K562 (cell line): ENCODE data around the gene LGR6. TPM values are rescaled to one million over a fixed set of nuclear protein-coding genes. Genes with fewer than 3 reads are reported as not detected.
A peak's percentile ranks its signal among the peaks of the same experiment; 100 is the strongest.

Experiments
- ATAC-seq: fragments of 200-7000 bp; cut with Tn5 transposase; 3 replicates; pipeline ENCODE4 v1.9.1; 2020; ENCODE audit warnings: moderate library complexity
- BruUV-seq: library from RNA; stranded (reverse); fragments of 400-500 nt; replicated peaks from 2 replicates; lab custom pipeline; 2021; lab: Mats Ljungman, UMichigan
- CTCF ChIA-PET: fragments of 300-600 bp; formaldehyde crosslinking; extraction: SDS; loops from one replicate; lab custom pipeline; 2021; ENCODE audit warnings: low intra/inter-chr PET ratio; lab: Yijun Ruan, JAX
- POLR2A ChIA-PET: fragments of 300-600, 350-650 bp; sonication (Branson Sonifier 250); formaldehyde crosslinking; extraction: SDS; loops from one replicate; lab custom pipeline; 2021; ENCODE audit warnings: antibody characterized with exemption, inconsistent platforms; lab: Yijun Ruan, JAX
- DNase-seq, 4 experiments: peaks; one replicate each; pipeline versions ENCODE4 v3.0.0 to v3.0.0-alpha.2; 2011 to 2018; ENCODE audit warnings: low spot score in 3 of 4, mixed read lengths in 3 of 4; ENCODE audit errors: extremely low read depth in 1 of 4
- FAIRE-seq: peaks from 2 replicates; lab custom pipeline; 2011; peaks lifted over from hg19 to GRCh38; lab: Jason Lieb, UNC
- H2AFZ ChIP-seq: 2 replicates; pipeline ENCODE4 v1.6.0; 2011; ENCODE audit warnings: low read depth, low read length, control low read depth, inconsistent platforms
- H3K27ac ChIP-seq: fragments of 200-600 bp; 3 replicates; pipeline ENCODE4 v1.8.0; 2011; ENCODE audit warnings: low read depth, mild to moderate bottlenecking, control low read depth, inconsistent platforms, low read length, moderate library complexity, mixed read lengths; ENCODE audit errors: extremely low read depth
- H3K27me3 ChIP-seq, 2 experiments: fragments of 300-600 bp in 1 of 2; 2 replicates in 1 of 2; 3 replicates in 1 of 2; pipeline versions ENCODE4 v1.6.0 to v1.8.0; 2011; ENCODE audit warnings: inconsistent platforms in 2 of 2, low read length in 2 of 2, mild to moderate bottlenecking in 1 of 2, mixed read lengths in 1 of 2, moderate library complexity in 1 of 2; ENCODE audit not compliant: control insufficient read depth in 2 of 2, insufficient read depth in 2 of 2
- H3K36me3 ChIP-seq: fragments of 300-600 bp; 3 replicates; pipeline ENCODE4 v1.8.0; 2011; ENCODE audit warnings: mild to moderate bottlenecking, low read length, inconsistent platforms; ENCODE audit not compliant: control insufficient read depth, insufficient read depth
- H3K4me1 ChIP-seq, 2 experiments: fragments of 200-600 bp in 1 of 2; replicated peaks in 1 of 2; 2 replicates in 1 of 2; 3 replicates in 1 of 2; pipeline versions ENCODE4 v1.5.1 to v1.8.0; 2011; ENCODE audit warnings: inconsistent platforms in 2 of 2, low read length in 2 of 2, mild to moderate bottlenecking in 1 of 2, mixed read lengths in 1 of 2, moderate library complexity in 1 of 2; ENCODE audit not compliant: control insufficient read depth in 2 of 2, insufficient read depth in 2 of 2
- H3K4me2 ChIP-seq: 2 replicates; pipeline ENCODE4 v1.6.1; 2011; ENCODE audit warnings: low read length, control low read depth, inconsistent platforms, mixed read lengths; ENCODE audit not compliant: insufficient read depth
- H3K4me3 ChIP-seq: fragments of 200-600 bp; sonication (generic), shearing (Covaris generic); 2 replicates; pipeline ENCODE4 v1.5.1; 2016; ENCODE audit warnings: control low read depth, inconsistent platforms
- H3K79me2 ChIP-seq: fragments of 200-600 bp; 3 replicates; pipeline ENCODE4 v1.8.0; 2011; ENCODE audit warnings: low read length, inconsistent platforms; ENCODE audit not compliant: control insufficient read depth, insufficient read depth
- H3K9ac ChIP-seq, 2 experiments: 2 replicates each; pipeline versions ENCODE4 v1.6.0 to v1.6.1; 2011; ENCODE audit warnings: low read depth in 2 of 2, low read length in 2 of 2, control low read depth in 1 of 2, inconsistent platforms in 1 of 2, mild to moderate bottlenecking in 1 of 2, mixed read lengths in 1 of 2; ENCODE audit not compliant: insufficient read depth in 1 of 2
- H3K9me1 ChIP-seq: one replicate; pipeline ENCODE4 v1.6.0; 2011; ENCODE audit warnings: inconsistent platforms, mild to moderate bottlenecking, low read length, moderate library complexity; ENCODE audit not compliant: control insufficient read depth, insufficient read depth
- H3K9me3 ChIP-seq: replicated peaks from 2 replicates; pipeline ENCODE4 v1.5.1; 2011; ENCODE audit warnings: low read depth, low read length, inconsistent platforms; ENCODE audit not compliant: control insufficient read depth, insufficient read depth
- H4K20me1 ChIP-seq: replicated peaks from 2 replicates; pipeline ENCODE4 v1.6.1; 2011; ENCODE audit warnings: low read length, inconsistent platforms, mixed read lengths; ENCODE audit not compliant: control insufficient read depth, insufficient read depth
- ATF7 ChIP-seq: fragments of 450-650 bp; IDR thresholded peaks from 2 replicates; pipeline ENCODE4 v1.7.1; 2014; ENCODE audit warnings: mild to moderate bottlenecking, moderate library complexity
- CEBPG ChIP-seq, 3 experiments: fragments of 200-800 bp in 1 of 3; sonication (Bioruptor generic) in 1 of 3; sonication (generic) in 1 of 3; formaldehyde crosslinking in 1 of 3; IDR thresholded peaks in 2 of 3; conservative IDR thresholded peaks in 1 of 3; 2 replicates each; pipeline versions ENCODE4 v1.6.1 to v1.8.0; 2016 to 2022; ENCODE audit warnings: missing compliant biosample characterization in 2 of 3, missing genetic modification characterization in 2 of 3, mild to moderate bottlenecking in 1 of 3, missing genetic modification reagents in 1 of 3
- CHD1 ChIP-seq: fragments of 200-600 bp; sonication (generic); IDR thresholded peaks from one replicate; pipeline ENCODE4 v1.6.1; 2012; ENCODE audit warnings: mild to moderate bottlenecking, moderate library complexity, low read length, inconsistent platforms
- ETV5 ChIP-seq: sonication (generic); formaldehyde crosslinking; IDR thresholded peaks from 2 replicates; pipeline ENCODE4 v1.4.0; 2020; ENCODE audit warnings: low read depth, mild to moderate bottlenecking, missing genetic modification reagents
- FOXP1 ChIP-seq: sonication (generic); formaldehyde crosslinking; IDR thresholded peaks from 2 replicates; pipeline ENCODE4 v1.8.0; 2022; ENCODE audit warnings: mild to moderate bottlenecking, missing genetic modification reagents
- HDAC1 ChIP-seq, 2 experiments: fragments of 450-650 bp; IDR thresholded peaks; 2 replicates each; pipeline ENCODE4 v1.6.1; 2016 to 2017; ENCODE audit warnings: inconsistent platforms in 1 of 2, mild to moderate bottlenecking in 1 of 2, moderate library complexity in 1 of 2
- HIVEP1 ChIP-seq: fragments of 250-450 bp; sonication (Bioruptor Pico); IDR thresholded peaks from 2 replicates; pipeline ENCODE4 v1.4.0; 2020; ENCODE audit warnings: mild to moderate bottlenecking
- HMGXB4 ChIP-seq: sonication (generic); formaldehyde crosslinking; IDR thresholded peaks from 2 replicates; pipeline ENCODE4 v1.8.1; 2023; ENCODE audit warnings: mild to moderate bottlenecking, missing genetic modification reagents
- MYC ChIP-seq, 2 experiments: fragments of 250-450 bp in 1 of 2; sonication (Bioruptor Pico) in 1 of 2; IDR thresholded peaks; 2 replicates each; pipeline versions ENCODE4 v1.5.1 to v1.6.1; 2012 to 2021; ENCODE audit warnings: low read depth in 2 of 2, borderline replicate concordance in 1 of 2, improper control_type of control experiment in 1 of 2, low read length in 1 of 2, mild to moderate bottlenecking in 1 of 2, moderate library complexity in 1 of 2
- NR1H2 ChIP-seq: sonication (generic); formaldehyde crosslinking; IDR thresholded peaks from 2 replicates; pipeline ENCODE4 v1.4.0; 2020; ENCODE audit warnings: mild to moderate bottlenecking, missing genetic modification reagents
- PHB ChIP-seq: fragments of 250-450 bp; sonication (Bioruptor Pico); IDR thresholded peaks from 2 replicates; pipeline ENCODE4 v1.5.0; 2021
- SIN3B ChIP-seq: fragments of 450-650 bp; IDR thresholded peaks from 2 replicates; pipeline ENCODE4 v1.6.1; 2017; ENCODE audit warnings: low read depth, mild to moderate bottlenecking, moderate library complexity
- SMARCA5 ChIP-seq: fragments of 450-650 bp; IDR thresholded peaks from 2 replicates; pipeline ENCODE4 v1.6.1; 2016
- SP1 ChIP-seq: sonication (generic); formaldehyde crosslinking; IDR thresholded peaks from 2 replicates; pipeline ENCODE4 v1.8.1; 2022; ENCODE audit warnings: mild to moderate bottlenecking, missing genetic modification reagents
- SUPT5H ChIP-seq: fragments of 450-650 bp; IDR thresholded peaks from 2 replicates; pipeline ENCODE4 v1.6.1; 2016
- U2AF2 ChIP-seq: fragments of 200-400 bp; formaldehyde crosslinking; optimal IDR thresholded peaks from 2 replicates; pipeline ENCODE3; 2017; ENCODE audit warnings: low read depth, mild to moderate bottlenecking, low read length
- ZNF354B ChIP-seq: fragments of 250-450 bp; sonication (Bioruptor Pico); IDR thresholded peaks from 2 replicates; pipeline ENCODE4 v1.4.0; 2020
- ZNF551 ChIP-seq: fragments of 250-450 bp; sonication (Bioruptor Pico); IDR thresholded peaks from 2 replicates; pipeline ENCODE4 v1.5.0; 2021; ENCODE audit warnings: mild to moderate bottlenecking, moderate library complexity
- ZNF639 ChIP-seq, 2 experiments: fragments of 200-800 bp in 1 of 2; sonication (Bioruptor generic) in 1 of 2; sonication (generic) in 1 of 2; formaldehyde crosslinking in 1 of 2; IDR thresholded peaks in 1 of 2; conservative IDR thresholded peaks in 1 of 2; 2 replicates each; pipeline versions ENCODE4 v1.5.0 to v1.6.1; 2016 to 2020; ENCODE audit warnings: missing compliant biosample characterization in 1 of 2, missing genetic modification characterization in 1 of 2, missing genetic modification reagents in 1 of 2
- ZNF77 ChIP-seq: fragments of 250-450 bp; sonication (Bioruptor Pico); IDR thresholded peaks from 2 replicates; pipeline ENCODE4 v1.5.0; 2020
- WGBS: fragments of 100-300 bp; shearing (Covaris generic); methylation state at CpG from one replicate; pipeline ENCODE4 v1.1.6; 2016; ENCODE audit warnings: low coverage, mixed read lengths; ENCODE audit not compliant: insufficient coverage; ENCODE audit errors: missing lambda C conversion rate; 5-methylcytosine and 5-hydroxymethylcytosine counted together
- in situ Hi-C: fragments of 300-500 bp; cut with MboI; formaldehyde crosslinking; loops from 4 replicates; pipeline ENCODE4 v1.15.0; 2018; ENCODE audit warnings: inconsistent platforms, mixed read lengths
- intact Hi-C: fragments of 100-400 bp; cut with micrococcal nuclease; formaldehyde crosslinking; loops from 2 replicates; pipeline ENCODE4 v1.14.2; 2022
- polyA plus RNA-seq, 8 experiments: library from polyadenylated mRNA; depleted of rRNA in 4 of 8; stranded (reverse) in 5 of 8; unstranded in 3 of 8; fragments of >200 nt; fragmentation: Nextera tagmentation in 2 of 8; fragmentation: Illumina TruSeq in 1 of 8; extraction: Ambion mirVana in 2 of 8; extraction: Trizol in 1 of 8; gene quantifications; 2 replicates each; pipeline versions ENCODE4 v1.2.1 to v1.2.3, GENCODE V29; 2011 to 2014; ENCODE audit warnings: inconsistent platforms in 1 of 8, missing spikeins in 1 of 8
- total RNA-seq, 7 experiments: library from RNA; depleted of rRNA in 6 of 7; stranded (reverse); fragments of >200 nt in 6 of 7; fragmentation: Illumina TruSeq in 2 of 7; extraction: Trizol in 2 of 7; gene quantifications; 2 replicates each; pipeline versions ENCODE4 v1.2.1 to v1.2.3, GENCODE V29; 2011 to 2021; ENCODE audit warnings: low replicate concordance in 1 of 7

LGR6 gene
- total and polyA plus RNA-seq, 9 of the 15 experiments (the other 6 are each of a cell fraction or from before 2014, with no cell fraction given): 0.01 to 0.54 (median 0.17) TPM; not detected in 1

GRCh38 chr1:202144402-202145067 lies 49.1 kb upstream of the LGR6 start, which contains the start of gene ARL8A:
Gene ARL8A (minus strand): TSS chr1:202144737. CDS start chr1:202144572, 165 bp downstream.
- H3K27ac ChIP-seq: peak within 1 kb of the TSS; percentile 73
- peak within 1 kb of the TSS; percentile 80 for H3K4me3 ChIP-seq
- H2AFZ ChIP-seq: peak within 1 kb of the TSS; percentile 96
- under 1% methylated on average over 62 of the region's 82 CpGs for WGBS
- CTCF ChIA-PET: no interaction called here
- BruUV-seq: no TSS peak
- peaks cover 4% of the 10 kb centered on the region for H3K9me1 ChIP-seq
- peaks cover 35% of the 10 kb centered on the region for H3K36me3 ChIP-seq
- peak within 1 kb of the TSS; percentile 76 to 97 for H3K9ac ChIP-seq
- ATAC-seq (peak; percentile 86), FAIRE-seq (no peak), DNase-seq (peak; percentile 81 to 92 (median 91))
- no peaks in the 10 kb centered on the region for H3K27me3 ChIP-seq
- H3K4me2 ChIP-seq: peak within 1 kb of the TSS; percentile 84
- H3K4me1 ChIP-seq: peaks cover 19 to 31% of the 10 kb centered on the region in 2 experiments; a peak in 4 of 5 replicates
- POLR2A ChIA-PET: interaction anchor here (0.6 to 8.9 kb wide), 8 partner anchors 8 to 181 kb away, joined by 3 to 49 read pairs (median 4); no protein-coding TSS in a partner anchor
- H4K20me1 ChIP-seq: peaks cover 7% of the 10 kb centered on the region
- in situ Hi-C loops (no loop called here), intact Hi-C loops (no loop called here)
- peaks cover 30% of the 10 kb centered on the region for H3K79me2 ChIP-seq
- H3K9me3 ChIP-seq: no peaks in the 10 kb centered on the region
- TF ChIP-seq U2AF2 (no peak), SP1 (no peak), CHD1 (peak; percentile 80), NR1H2 (CRISPR knock-in tag) (no peak), PHB (0 out of 2 replicates have a peak, but pooled peaks have one; percentile 41), HDAC1 (IDR thresholded peaks at IDR 0.05) (no peak), ETV5 (CRISPR knock-in tag) (0 out of 2 replicates have a peak, but pooled peaks have one; percentile 27), FOXP1 (peak; percentile 36; the same call in 1 of the 2 replicates), ZNF639 (CRISPR knock-in tag; conservative IDR thresholded peaks at IDR 0.05 in 1 of 2, IDR thresholded peaks at IDR 0.05 in 1 of 2) (peak in 1 of 2 experiments; percentile 92; a peak in 2 of 4 replicates), HMGXB4 (CRISPR knock-in tag) (peak; percentile 66; the same call in 1 of the 2 replicates), SUPT5H (peak; percentile 19; the same call in 1 of the 2 replicates), CEBPG (CRISPR knock-in tag; IDR thresholded peaks at IDR 0.05) (no peak), CEBPG (tag; conservative IDR thresholded peaks at IDR 0.05 in 1 of 2, IDR thresholded peaks at IDR 0.05 in 1 of 2) (no peak), ATF7 (peak; percentile 49; the same call in 1 of the 2 replicates), ZNF77 (CRISPR knock-in tag) (no peak), HIVEP1 (CRISPR knock-in tag) (peak; percentile 41; the same call in 1 of the 2 replicates), MYC (IDR thresholded peaks at IDR 0.05; ENCODE audit: low read depth, low read length) (peak; percentile 65; the same call in 1 of the 2 replicates), MYC (CRISPR knock-in tag; IDR thresholded peaks at IDR 0.05; ENCODE audit: borderline replicate concordance, low read depth) (no peak), ZNF551 (CRISPR knock-in tag) (no peak), SIN3B (peak; percentile 56), SMARCA5 (no peak), ZNF354B (no peak)
